H1 (cell line): Measurements from ENCODE around the gene LMX1A.

Source experiments
- ATF3 ChIP-seq: IDR thresholded peaks from 2 replicates; pipeline ENCODE4 v1.6.1; 2011; ENCODE audit warnings: low read depth, mild to moderate bottlenecking, low read length; ENCODE audit not compliant: insufficient read depth
- EP300 ChIP-seq, 2 experiments: IDR thresholded peaks; 1 replicate in 1 of 2; 2 replicates in 1 of 2; pipeline ENCODE4 v1.6.1; 2011 to 2012; ENCODE audit warnings: low read depth in 2 of 2, low read length in 2 of 2, mild to moderate bottlenecking in 2 of 2, borderline replicate concordance in 1 of 2, inconsistent platforms in 1 of 2, moderate library complexity in 1 of 2
- HDAC6 ChIP-seq: IDR thresholded peaks from one replicate; pipeline ENCODE4 v1.7.1; 2012; ENCODE audit warnings: low read depth, mild to moderate bottlenecking, inconsistent platforms, low read length, moderate library complexity
- KDM4A ChIP-seq: IDR thresholded peaks from one replicate; pipeline ENCODE4 v1.7.1; 2012; ENCODE audit warnings: low read depth, mild to moderate bottlenecking, moderate library complexity, low read length, inconsistent platforms; ENCODE audit not compliant: severe bottlenecking
- POLR2A ChIP-seq, 2 experiments: IDR thresholded peaks; 1 replicate in 1 of 2; 2 replicates in 1 of 2; pipeline ENCODE4 v1.6.1; 2011; ENCODE audit warnings: low read depth in 2 of 2, low read length in 2 of 2, mild to moderate bottlenecking in 2 of 2; ENCODE audit errors: control extremely low read depth in 1 of 2
- POLR2AphosphoS5 ChIP-seq: IDR thresholded peaks from 2 replicates; pipeline ENCODE4 v1.6.1; 2011; ENCODE audit warnings: low read depth, low read length
- SIX5 ChIP-seq: IDR thresholded peaks from 2 replicates; pipeline ENCODE4 v1.6.1; 2011; ENCODE audit warnings: mild to moderate bottlenecking, low read depth, low read length
- SP1 ChIP-seq: IDR thresholded peaks from 2 replicates; pipeline ENCODE4 v1.6.1; 2011; ENCODE audit warnings: low read depth, low read length
- SP4 ChIP-seq: IDR thresholded peaks from 2 replicates; pipeline ENCODE4 v1.6.1; 2012; ENCODE audit warnings: low read length, inconsistent platforms
- SUZ12 ChIP-seq: fragments of 200-600 bp; sonication (generic); IDR thresholded peaks from 2 replicates; pipeline ENCODE4 v1.6.1; 2012; ENCODE audit warnings: mild to moderate bottlenecking, inconsistent platforms, low read length, moderate library complexity, mixed read lengths
- TAF1 ChIP-seq: IDR thresholded peaks from 2 replicates; pipeline ENCODE4 v1.6.1; 2011; ENCODE audit warnings: mild to moderate bottlenecking, low read depth, low read length
- USF2 ChIP-seq: IDR thresholded peaks from 2 replicates; pipeline ENCODE4 v1.6.1; 2011; ENCODE audit warnings: low read length, improper control_type of control experiment
- YY1 ChIP-seq: IDR thresholded peaks from 2 replicates; pipeline ENCODE4 v1.6.1; 2011; ENCODE audit warnings: low read depth, mild to moderate bottlenecking, low read length
- TF ChIP-seq, protein P1 (sequence below), 3 experiments: IDR thresholded peaks; 1 replicate in 2 of 3; 2 replicates in 1 of 3; pipeline versions ENCODE4 v1.5.1 to v1.6.1; 2011; ENCODE audit warnings: low read length in 3 of 3, mild to moderate bottlenecking in 3 of 3, inconsistent platforms in 2 of 3, low read depth in 1 of 3, moderate library complexity in 1 of 3; ENCODE audit not compliant: insufficient read depth in 1 of 3; ENCODE audit errors: control extremely low read depth in 1 of 3

GRCh38 chr1:165389609-165390008, 33.1 kb upstream of the LMX1A start:
- TF ChIP-seq, protein P1, sequence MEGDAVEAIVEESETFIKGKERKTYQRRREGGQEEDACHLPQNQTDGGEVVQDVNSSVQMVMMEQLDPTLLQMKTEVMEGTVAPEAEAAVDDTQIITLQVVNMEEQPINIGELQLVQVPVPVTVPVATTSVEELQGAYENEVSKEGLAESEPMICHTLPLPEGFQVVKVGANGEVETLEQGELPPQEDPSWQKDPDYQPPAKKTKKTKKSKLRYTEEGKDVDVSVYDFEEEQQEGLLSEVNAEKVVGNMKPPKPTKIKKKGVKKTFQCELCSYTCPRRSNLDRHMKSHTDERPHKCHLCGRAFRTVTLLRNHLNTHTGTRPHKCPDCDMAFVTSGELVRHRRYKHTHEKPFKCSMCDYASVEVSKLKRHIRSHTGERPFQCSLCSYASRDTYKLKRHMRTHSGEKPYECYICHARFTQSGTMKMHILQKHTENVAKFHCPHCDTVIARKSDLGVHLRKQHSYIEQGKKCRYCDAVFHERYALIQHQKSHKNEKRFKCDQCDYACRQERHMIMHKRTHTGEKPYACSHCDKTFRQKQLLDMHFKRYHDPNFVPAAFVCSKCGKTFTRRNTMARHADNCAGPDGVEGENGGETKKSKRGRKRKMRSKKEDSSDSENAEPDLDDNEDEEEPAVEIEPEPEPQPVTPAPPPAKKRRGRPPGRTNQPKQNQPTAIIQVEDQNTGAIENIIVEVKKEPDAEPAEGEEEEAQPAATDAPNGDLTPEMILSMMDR (IDR thresholded peaks at IDR 0.05; ENCODE audit: control extremely low read depth in 1 of 3, insufficient read depth in 1 of 3, low read depth in 1 of 3, low read length in 3 of 3) = no peak
- TF ChIP-seq SP4 (no peak), POLR2AphosphoS5 (no peak), USF2 (no peak), TAF1 (no peak), SUZ12 (no peak), POLR2A (IDR thresholded peaks at IDR 0.05; ENCODE audit: control extremely low read depth in 1 of 2, low read depth in 2 of 2, low read length in 2 of 2) (no peak), HDAC6 (no peak), SP1 (no peak), YY1 (no peak), KDM4A (no peak), EP300 (IDR thresholded peaks at IDR 0.05; ENCODE audit: borderline replicate concordance in 1 of 2, low read depth in 2 of 2, low read length in 2 of 2) (no peak), ATF3 (no peak), SIX5 (no peak)
